ENCODE results near the gene MRPL54.

DNA sequence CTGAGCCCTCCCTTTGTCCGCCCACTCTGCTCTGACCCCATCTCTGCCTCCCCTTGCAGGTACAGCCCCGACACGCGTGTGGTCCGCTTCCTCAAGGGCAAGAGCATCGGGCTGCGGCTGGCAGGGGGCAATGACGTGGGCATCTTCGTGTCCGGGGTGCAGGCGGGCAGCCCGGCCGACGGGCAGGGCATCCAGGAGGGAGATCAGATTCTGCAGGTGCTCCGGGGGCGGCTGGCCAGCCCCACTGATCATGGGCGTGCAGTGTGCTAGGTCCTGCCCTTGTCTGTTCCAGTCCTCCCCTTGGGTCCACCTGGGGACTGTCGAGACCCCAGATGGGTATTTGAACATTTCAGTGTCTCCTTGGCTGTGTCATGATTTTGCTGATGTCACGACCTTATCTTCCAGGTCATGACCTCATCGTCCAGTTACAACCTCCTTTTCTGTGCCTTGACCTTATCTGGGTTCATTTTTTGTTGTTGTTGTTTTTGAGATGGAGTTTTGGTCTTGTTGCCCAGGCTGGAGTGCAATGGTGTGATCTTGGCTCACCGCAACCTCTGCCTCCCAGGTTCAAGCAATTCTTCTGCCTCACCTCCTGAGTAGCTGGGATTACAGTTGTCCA, 26.3 kb upstream of the MRPL54 start:
- TF ChIP-seq CTCF (optimal IDR thresholded peaks at IDR 0.05 in 1 of 3, IDR thresholded peaks at IDR 0.05 in 1 of 3, conservative IDR thresholded peaks at IDR 0.05 in 1 of 3; ENCODE audit: extremely low read depth in 1 of 3, insufficient read depth in 2 of 3, low read length in 3 of 3) (no peak), EZH2 (IDR thresholded peaks at IDR 0.05; ENCODE audit: low read length) (no peak)

Data from keratinocyte (primary cell).